Measurements from ENCODE around the gene C6.
"Not testable (repeated sequence)": the region's sequence is repeated elsewhere in the genome, so short reads cannot be mapped to it uniquely, and the experiment has no call there.

Gene C6

DNA sequence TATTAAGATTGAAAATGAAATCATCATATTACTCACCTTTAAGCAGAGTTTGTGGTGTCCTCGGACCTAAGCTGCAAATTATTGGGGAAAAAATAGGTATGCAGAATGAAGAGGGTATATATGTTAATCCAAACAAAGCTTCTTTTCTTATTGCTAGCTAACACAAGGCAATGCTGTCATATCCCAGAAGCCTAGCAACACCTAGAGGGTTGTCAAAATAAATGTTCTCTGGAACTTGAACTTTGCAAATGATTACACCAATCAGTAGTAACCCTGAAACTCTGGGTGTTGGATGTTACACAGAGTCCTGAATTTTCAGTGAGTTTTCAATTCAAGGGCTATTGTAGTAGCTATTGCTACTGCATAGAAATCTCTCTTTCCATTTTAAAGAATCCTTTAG, at the start of gene C6:
C6 (minus strand) TSS at position 193 of the 400 bp plus-strand sequence. CDS start 10,302 bp downstream, outside the sequence.
- DNase-seq (no peak), ATAC-seq (replicated peaks) (no peak)
- Mint-ChIP-seq H3K27me3 (no peaks in the 10 kb centered on the region), H3K27ac (no peak within 1 kb of the TSS), H3K36me3 (no peaks in the 10 kb centered on the region), H3K4me1 (no peaks in the 10 kb centered on the region), H3K9me3 (peaks cover under 1 to 6% of the 10 kb centered on the region in 2 donors), H3K4me3 (no peak within 1 kb of the TSS)

DNA sequence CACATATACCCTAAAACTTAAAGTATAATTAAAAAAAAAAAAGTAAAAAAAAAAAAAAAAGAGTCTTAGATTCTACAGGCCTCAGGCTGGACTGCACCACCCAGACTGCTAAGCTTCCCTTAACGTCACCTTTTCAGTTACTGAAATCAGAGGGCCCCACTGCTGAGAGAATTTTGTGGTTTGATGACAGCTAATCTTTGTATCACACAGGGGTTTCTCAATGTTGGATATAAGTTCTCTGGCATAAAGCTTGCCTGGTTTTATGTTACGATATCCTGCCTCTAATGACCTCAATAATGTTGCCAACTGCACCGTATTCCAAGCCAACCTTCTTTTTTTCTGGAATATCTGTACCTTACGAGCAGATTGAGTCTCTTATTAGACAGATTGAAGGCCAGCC, 43.1 kb upstream of the C6 start:
- peaks cover 0 to 3% of the 10 kb centered on the region in 2 donors for H3K9me3 Mint-ChIP-seq
- no peaks in the 10 kb centered on the region for H3K4me1 Mint-ChIP-seq
- H3K27me3 Mint-ChIP-seq: no peaks in the 10 kb centered on the region
- H3K4me3 Mint-ChIP-seq: no peak overlapping the region
- H3K36me3 Mint-ChIP-seq: no peaks in the 10 kb centered on the region
- no peak for DNase-seq
- no peak for ATAC-seq (replicated peaks)
- no peak overlapping the region for H3K27ac Mint-ChIP-seq

DNA sequence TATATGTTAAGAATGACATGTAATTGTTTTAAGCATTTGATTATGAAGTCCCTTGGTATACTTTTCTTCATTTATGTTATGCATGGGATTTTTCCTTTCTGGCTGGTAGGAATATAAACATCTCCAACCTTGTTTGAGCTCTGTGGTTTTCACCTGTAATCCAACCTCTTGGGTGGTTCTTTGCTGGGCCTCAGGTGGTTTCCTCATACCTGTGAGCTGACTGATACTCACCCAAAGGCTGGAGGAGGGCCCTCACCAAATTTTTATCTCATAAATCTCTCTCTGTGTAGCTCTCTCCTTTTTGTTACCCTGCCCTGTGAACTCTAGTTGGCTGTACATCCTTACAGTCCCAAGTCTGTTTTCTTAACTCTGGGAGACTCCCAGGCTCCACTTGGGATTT, 39.8 kb upstream of the C6 start:
- Mint-ChIP-seq H3K36me3 (no peaks in the 10 kb centered on the region), H3K4me1 (no peaks in the 10 kb centered on the region), H3K9me3 (peaks cover 0 to 5% of the 10 kb centered on the region in 2 donors), H3K27ac (no peak overlapping the region), H3K27me3 (no peaks in the 10 kb centered on the region), H3K4me3 (no peak overlapping the region)
- ATAC-seq (replicated peaks) (no peak), DNase-seq (no peak)

DNA sequence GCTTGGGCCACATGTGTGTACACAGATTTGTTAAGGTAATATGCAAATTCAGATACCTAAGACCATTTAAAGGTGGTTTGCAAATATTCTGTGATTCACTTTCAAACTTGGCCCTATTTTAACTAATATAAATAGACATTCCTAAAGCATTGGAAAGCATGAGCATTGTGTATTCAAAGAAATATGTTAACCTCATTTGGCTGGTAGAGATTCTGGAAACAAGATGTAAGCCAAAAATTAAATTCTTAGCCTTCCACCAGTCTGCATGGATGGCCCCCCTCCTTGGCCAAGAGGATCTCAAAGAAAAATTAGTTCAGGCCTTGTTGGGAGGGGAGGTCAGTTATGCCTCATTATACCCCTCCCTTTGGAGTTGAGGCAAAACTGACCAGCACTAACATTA, 38.7 kb upstream of the C6 start:
- H3K9me3 Mint-ChIP-seq: peaks cover 0 to 5% of the 10 kb centered on the region in 2 donors
- no peak overlapping the region for H3K27ac Mint-ChIP-seq
- no peaks in the 10 kb centered on the region for H3K36me3 Mint-ChIP-seq
- DNase-seq (no peak), ATAC-seq (replicated peaks) (no peak)
- no peaks in the 10 kb centered on the region for H3K4me1 Mint-ChIP-seq
- no peak overlapping the region for H3K4me3 Mint-ChIP-seq
- H3K27me3 Mint-ChIP-seq: no peaks in the 10 kb centered on the region

DNA sequence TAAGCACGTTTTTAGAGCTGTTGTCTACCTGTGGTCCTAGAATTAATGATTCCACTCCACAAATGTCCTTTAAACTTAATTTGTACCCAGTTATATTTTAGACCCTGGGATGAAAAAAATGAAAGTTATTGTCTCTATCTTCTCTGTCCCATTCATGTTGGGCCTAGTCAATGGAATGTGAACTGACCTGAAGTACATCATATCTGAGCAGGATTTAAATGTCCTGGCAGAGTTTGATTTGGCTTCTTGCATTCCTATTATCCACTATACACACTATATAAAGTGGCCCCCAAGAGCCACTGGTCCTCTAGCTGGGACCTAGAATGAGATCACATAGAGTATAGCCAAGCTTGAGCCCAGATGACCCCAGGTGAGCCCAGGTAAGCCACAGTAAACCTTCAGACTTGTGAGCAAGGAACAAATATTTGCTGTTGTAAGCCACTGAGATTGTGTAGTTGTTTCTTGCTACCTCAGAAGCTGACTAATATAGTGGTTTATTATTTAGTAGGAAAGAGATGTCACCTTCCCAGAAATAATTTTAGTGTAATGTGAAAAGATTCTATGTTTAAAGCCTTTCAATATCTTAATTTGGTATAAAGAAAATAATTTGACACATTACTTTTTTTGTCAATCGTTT, 37.1 kb upstream of the C6 start:
- Mint-ChIP-seq H3K27me3 (no peaks in the 10 kb centered on the region), H3K36me3 (no peaks in the 10 kb centered on the region), H3K27ac (no peak overlapping the region), H3K9me3 (peaks cover 0 to 2% of the 10 kb centered on the region in 2 donors), H3K4me3 (no peak overlapping the region), H3K4me1 (no peaks in the 10 kb centered on the region)
- DNase-seq (no peak), ATAC-seq (replicated peaks) (no peak)

DNA sequence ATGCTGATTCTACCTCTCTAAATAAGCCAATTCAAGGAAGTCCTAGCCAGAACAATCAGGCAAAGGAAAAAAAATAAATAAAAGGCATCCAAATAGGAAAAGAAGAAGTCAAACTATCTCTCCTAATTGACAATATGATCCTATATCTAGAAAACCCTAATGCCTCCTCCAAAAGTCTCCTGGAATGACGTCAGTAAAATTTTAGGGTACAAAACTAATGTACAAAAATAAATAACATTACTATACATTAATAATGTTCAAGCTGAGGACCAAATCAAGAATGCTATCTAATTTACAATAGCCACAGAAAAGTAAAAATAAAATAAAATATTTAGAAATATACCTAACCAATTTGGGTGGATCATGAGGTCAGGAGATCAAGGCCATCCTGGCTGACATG, 33.8 kb upstream of the C6 start:
- Mint-ChIP-seq H3K4me3 (no peak overlapping the region), H3K27ac (no peak overlapping the region), H3K9me3 (peaks cover 0 to 2% of the 10 kb centered on the region in 2 donors), H3K27me3 (no peaks in the 10 kb centered on the region), H3K36me3 (no peaks in the 10 kb centered on the region), H3K4me1 (no peaks in the 10 kb centered on the region)
- ATAC-seq (replicated peaks) (no peak), DNase-seq (no peak)

DNA sequence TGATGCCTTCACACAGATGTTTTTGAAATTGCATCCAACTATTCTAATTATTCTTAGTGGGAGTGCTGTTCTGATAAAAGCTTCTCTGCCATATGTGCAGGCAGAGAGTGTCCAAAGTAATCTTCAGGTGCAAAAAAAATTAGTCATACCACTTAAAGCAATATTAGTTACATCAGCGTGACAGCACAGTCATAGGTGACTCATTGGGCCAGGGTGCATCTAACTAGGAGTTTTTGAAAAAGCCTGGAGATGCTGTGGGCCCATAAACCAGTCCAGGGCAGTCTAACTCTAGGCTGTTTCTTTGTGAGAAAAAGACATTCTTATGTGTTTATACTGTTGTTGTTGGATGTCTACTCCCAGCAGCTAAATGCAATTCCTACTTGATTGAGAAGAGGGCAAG, 33.0 kb upstream of the C6 start:
- Mint-ChIP-seq H3K4me3 (no peak overlapping the region), H3K9me3 (peaks cover 0 to 2% of the 10 kb centered on the region in 2 donors), H3K36me3 (no peaks in the 10 kb centered on the region), H3K27me3 (no peaks in the 10 kb centered on the region), H3K4me1 (no peaks in the 10 kb centered on the region), H3K27ac (no peak overlapping the region)
- no peak for DNase-seq
- no peak for ATAC-seq (replicated peaks)

DNA sequence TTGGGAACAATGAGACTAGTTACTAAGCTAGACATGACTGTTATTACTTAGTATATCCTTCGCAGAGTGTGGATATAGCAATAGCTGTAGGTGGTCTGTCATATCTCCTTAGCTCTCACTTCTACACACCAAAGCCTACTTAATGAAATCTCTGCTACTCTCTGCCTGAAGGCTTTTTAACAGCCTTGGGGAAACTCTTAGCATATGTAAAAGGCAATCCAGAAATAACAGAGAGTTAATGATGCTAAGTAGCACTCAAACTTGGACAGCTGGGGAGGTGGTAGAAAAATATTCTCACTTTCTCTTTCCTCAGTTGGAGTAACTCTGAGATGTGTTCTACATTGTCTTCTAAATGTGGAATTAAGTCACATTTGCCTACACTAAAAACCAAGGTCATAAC, 30.2 kb upstream of the C6 start:
- no peaks in the 10 kb centered on the region for H3K27me3 Mint-ChIP-seq
- no peak overlapping the region for H3K27ac Mint-ChIP-seq
- no peak for ATAC-seq (replicated peaks)
- DNase-seq: no peak
- H3K36me3 Mint-ChIP-seq: no peaks in the 10 kb centered on the region
- H3K4me3 Mint-ChIP-seq: no peak overlapping the region
- H3K9me3 Mint-ChIP-seq: peaks cover 0 to 12% of the 10 kb centered on the region in 2 donors
- H3K4me1 Mint-ChIP-seq: no peaks in the 10 kb centered on the region

DNA sequence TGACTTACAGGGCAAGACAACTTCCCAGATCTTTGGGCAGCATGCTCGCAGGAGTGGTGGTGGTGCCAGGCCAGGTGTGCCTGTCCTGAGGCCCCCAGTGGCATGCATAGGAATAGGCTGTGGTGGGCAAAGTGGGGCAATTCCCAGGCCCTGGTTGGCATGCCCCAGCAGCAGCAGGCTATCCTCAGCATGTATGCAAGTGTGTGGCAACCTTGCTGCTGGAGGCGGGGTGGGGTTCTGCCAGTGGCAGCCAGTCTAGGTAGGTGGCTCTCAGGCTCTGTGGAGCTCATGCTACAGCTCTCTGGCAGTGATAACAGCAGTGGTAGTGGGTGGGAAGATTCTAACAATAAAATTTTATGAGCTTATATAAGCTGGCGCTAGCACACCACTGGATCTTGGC, 27.7 kb upstream of the C6 start:
- ATAC-seq (replicated peaks) (no peak), DNase-seq (no peak)
- H3K36me3 Mint-ChIP-seq: no peaks in the 10 kb centered on the region
- peaks cover 0 to 12% of the 10 kb centered on the region in 2 donors for H3K9me3 Mint-ChIP-seq
- no peak overlapping the region for H3K4me3 Mint-ChIP-seq
- H3K4me1 Mint-ChIP-seq: no peaks in the 10 kb centered on the region
- no peaks in the 10 kb centered on the region for H3K27me3 Mint-ChIP-seq
- no peak overlapping the region for H3K27ac Mint-ChIP-seq

DNA sequence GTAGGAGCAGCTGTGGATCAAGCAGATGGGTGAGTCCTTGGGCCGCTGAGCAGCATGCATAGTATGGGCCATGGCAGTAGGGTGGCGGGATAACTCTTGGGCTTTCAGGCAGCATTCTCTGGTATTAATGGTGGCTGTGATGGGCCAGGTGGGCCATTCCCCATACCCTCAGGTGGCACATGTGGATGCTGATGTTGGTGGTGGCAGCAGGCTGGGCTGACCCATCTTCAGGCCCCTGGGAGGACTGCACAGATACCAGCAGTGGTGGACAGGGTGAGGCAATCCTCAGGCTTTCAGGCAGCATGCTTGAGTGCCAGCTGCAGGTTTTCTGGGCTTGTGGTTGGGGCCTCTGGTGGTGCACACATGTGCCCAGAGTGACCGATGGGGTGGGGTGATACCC, 27.1 kb upstream of the C6 start:
- Mint-ChIP-seq H3K4me3 (no peak overlapping the region), H3K9me3 (peaks cover 0 to 12% of the 10 kb centered on the region in 2 donors), H3K36me3 (no peaks in the 10 kb centered on the region), H3K27me3 (no peaks in the 10 kb centered on the region), H3K4me1 (no peaks in the 10 kb centered on the region), H3K27ac (no peak overlapping the region)
- DNase-seq: no peak
- ATAC-seq (replicated peaks): no peak

DNA sequence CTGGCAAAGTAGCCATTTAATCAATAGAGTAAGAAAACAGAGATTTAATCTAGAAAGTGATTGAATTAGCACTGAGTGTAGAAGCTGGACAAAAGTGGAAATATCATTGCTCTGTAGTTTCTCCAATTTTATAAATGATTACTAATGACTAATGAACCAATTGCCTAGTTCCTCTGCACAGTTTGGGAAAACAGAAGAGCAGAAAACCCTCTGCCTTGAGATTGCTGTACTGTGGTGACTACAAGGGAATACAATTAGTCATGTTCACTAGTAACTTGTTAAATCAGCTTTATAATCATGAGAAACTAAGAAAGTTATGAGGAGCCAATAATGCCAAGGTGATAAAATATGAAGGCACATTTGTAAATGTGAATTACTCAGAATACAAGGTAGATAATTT, 21.1 kb upstream of the C6 start:
- Mint-ChIP-seq H3K36me3 (no peaks in the 10 kb centered on the region), H3K27ac (no peak overlapping the region), H3K4me3 (no peak overlapping the region), H3K27me3 (no peaks in the 10 kb centered on the region), H3K9me3 (peaks cover 13% of the 10 kb centered on the region in 2 donors), H3K4me1 (no peaks in the 10 kb centered on the region)
- ATAC-seq (replicated peaks): no peak
- no peak for DNase-seq

DNA sequence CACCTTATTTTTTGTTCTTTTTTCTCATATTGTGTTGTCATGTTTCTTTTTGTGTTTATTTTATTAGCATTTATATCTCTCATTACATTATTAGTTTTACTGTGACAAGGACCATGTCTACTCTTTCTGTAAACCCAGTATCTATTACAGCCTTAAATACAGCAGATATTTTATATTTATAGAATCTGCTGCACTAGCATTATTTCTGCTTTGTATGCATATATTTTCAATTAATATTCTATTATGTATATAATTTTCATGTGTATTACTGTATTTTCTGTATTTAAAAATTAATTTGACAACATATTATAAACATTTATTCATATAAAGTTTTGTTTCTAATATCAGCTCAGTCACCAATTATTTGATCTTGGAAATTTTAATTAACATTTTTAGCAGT, 19.5 kb upstream of the C6 start:
- H3K36me3 Mint-ChIP-seq: no peaks in the 10 kb centered on the region
- H3K4me1 Mint-ChIP-seq: no peaks in the 10 kb centered on the region
- H3K9me3 Mint-ChIP-seq: peaks cover 15 to 18% of the 10 kb centered on the region in 2 donors
- no peak overlapping the region for H3K27ac Mint-ChIP-seq
- no peak for DNase-seq
- H3K4me3 Mint-ChIP-seq: no peak overlapping the region
- H3K27me3 Mint-ChIP-seq: no peaks in the 10 kb centered on the region
- ATAC-seq (replicated peaks): no peak

DNA sequence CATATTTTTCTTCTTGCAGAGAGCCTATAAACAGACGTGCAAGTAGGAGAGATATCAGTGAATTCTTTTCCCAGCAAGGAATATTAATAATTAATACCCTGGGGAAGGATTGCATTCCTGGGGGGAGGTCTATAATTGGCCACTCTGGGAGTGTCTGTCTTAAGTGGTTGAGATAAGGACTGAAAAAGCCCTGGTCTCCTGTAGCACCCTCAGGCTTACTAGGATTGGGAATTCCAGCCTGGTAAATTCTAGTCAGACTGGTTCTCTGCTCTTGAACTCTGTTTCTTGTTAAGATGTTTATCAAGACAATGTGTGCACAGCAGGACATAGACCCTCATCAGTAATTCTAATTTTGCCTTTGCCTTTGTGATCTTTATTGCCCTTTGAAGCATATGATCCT, 16.9 kb upstream of the C6 start:
- peaks cover 20 to 28% of the 10 kb centered on the region in 2 donors for H3K9me3 Mint-ChIP-seq
- H3K4me1 Mint-ChIP-seq; H3K27me3 Mint-ChIP-seq; ATAC-seq (replicated peaks); H3K4me3 Mint-ChIP-seq; DNase-seq; H3K27ac Mint-ChIP-seq; H3K36me3 Mint-ChIP-seq: not testable (repeated sequence)

DNA sequence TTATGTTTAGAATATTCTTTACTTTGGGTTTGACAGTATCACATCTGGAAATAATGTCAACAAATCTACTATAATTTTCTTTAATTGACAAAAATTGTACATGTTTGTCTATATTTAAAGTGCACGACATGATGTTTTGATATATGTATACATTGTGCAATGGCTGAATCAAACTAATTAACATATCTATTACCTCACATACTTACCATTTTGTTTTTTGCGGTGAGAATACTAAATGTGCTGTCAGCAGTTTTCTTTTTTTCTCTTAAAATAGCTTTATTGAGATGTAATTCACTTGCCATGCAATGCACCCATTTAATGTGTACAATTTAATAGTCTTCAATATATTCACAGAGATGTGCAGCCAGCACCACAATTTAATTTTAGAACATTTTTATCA, 10.6 kb upstream of the C6 start:
- Mint-ChIP-seq H3K27me3 (no peaks in the 10 kb centered on the region), H3K27ac (no peak overlapping the region), H3K4me3 (no peak overlapping the region), H3K4me1 (no peaks in the 10 kb centered on the region), H3K36me3 (no peaks in the 10 kb centered on the region), H3K9me3 (peaks cover 9 to 12% of the 10 kb centered on the region in 2 donors)
- no peak for DNase-seq
- no peak for ATAC-seq (replicated peaks)

DNA sequence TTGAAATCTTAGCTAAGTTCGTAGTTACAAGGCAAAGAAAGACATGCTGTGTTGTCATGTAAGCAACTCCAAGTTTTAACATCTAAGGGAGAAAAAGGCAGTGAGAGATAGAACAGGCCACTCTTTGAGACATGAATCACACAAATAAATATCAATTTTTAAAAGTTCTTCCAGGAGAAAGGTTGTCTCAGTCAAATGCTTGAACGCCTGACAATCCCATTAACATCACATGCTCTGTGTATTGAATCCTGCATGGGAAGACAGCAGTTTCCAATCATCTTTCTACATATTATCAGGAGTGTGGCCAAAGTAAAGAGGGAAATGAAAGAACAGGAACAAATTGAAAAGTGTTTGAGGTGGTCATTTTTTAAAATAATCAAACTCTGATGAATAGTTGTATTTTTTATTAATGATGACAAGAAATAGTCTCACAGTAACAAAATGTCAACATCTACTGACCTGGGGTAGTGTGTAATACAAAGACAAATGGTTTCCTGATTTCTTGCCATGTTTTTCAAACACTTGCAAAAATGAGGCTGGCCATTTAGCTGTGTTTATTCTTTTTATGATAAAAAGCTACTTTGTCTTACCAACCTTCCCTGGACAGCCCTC, 6.4 kb upstream of the C6 start:
- Mint-ChIP-seq H3K27me3 (no peaks in the 10 kb centered on the region), H3K27ac (no peak overlapping the region), H3K4me3 (no peak overlapping the region), H3K36me3 (no peaks in the 10 kb centered on the region), H3K9me3 (peaks cover 0 to 3% of the 10 kb centered on the region in 2 donors), H3K4me1 (no peaks in the 10 kb centered on the region)
- ATAC-seq (replicated peaks): no peak
- DNase-seq: no peak
